Neural progenitor cell (in vitro differentiated cells): ENCODE measurements around the gene LPO.

Experiments used
- EZH2 ChIP-seq: fragments of 200-600 bp; sonication (generic); IDR thresholded peaks from 2 replicates; pipeline ENCODE4 v1.6.1; 2017; ENCODE audit warnings: antibody characterized with exemption, mild to moderate bottlenecking, moderate library complexity
- TF ChIP-seq, protein P1 (sequence below): fragments of 200-600 bp; sonication (generic); IDR thresholded peaks from 2 replicates; pipeline ENCODE4 v1.5.1; 2017; ENCODE audit warnings: antibody characterized with exemption, mild to moderate bottlenecking

DNA sequence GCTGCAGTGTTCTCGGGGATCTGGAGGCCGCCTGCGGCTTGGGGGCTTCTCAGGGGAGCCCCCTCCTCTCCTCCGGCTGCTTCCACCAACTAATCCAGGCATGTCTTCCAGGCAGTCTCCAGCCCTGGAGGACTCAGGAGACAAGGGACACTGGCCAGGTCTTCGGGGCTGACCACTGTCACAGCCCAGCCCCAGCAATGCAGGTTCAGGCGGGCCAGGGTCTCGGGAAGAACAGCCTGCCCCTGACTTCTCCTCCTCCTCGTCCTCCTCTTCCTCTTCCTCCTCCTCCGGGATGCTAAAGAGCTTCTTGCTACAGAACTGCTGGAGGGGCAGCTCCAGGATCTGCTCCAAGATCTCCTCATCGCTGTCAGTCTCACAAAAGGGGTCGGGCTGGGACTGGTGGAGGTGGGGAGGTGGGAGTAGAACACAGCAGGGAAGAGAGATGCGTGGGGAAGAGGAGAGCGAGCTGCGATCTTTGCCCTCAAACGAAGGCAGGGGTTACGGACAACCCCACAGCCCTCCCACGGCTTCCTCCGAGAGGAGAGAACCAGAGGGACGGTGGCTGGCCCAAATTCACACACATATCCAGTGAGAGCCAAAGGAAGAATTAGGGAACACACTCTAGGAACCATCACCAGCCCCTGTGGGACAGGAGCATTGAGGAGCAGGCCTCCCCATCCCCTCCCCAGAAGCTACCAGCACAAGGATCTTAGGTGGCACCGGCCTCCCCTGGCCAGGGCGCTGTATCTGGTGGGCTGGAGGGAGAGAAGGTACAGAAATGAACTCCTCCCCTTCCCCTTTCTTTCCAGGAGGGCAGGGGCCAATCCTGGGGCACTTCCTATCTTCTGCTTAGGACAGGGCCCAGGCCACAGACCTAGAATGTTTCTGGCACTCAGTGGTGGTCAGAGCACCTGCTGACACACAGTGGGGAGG is 70.9 kb downstream of the LPO start:
- TF ChIP-seq, protein P1, sequence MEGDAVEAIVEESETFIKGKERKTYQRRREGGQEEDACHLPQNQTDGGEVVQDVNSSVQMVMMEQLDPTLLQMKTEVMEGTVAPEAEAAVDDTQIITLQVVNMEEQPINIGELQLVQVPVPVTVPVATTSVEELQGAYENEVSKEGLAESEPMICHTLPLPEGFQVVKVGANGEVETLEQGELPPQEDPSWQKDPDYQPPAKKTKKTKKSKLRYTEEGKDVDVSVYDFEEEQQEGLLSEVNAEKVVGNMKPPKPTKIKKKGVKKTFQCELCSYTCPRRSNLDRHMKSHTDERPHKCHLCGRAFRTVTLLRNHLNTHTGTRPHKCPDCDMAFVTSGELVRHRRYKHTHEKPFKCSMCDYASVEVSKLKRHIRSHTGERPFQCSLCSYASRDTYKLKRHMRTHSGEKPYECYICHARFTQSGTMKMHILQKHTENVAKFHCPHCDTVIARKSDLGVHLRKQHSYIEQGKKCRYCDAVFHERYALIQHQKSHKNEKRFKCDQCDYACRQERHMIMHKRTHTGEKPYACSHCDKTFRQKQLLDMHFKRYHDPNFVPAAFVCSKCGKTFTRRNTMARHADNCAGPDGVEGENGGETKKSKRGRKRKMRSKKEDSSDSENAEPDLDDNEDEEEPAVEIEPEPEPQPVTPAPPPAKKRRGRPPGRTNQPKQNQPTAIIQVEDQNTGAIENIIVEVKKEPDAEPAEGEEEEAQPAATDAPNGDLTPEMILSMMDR = no peak
- no peak for TF ChIP-seq EZH2
